Heart right ventricle (tissue), 16 donors: ENCODE results near the gene GPR25. TPM values are rescaled to one million over a fixed set of nuclear protein-coding genes. Genes with fewer than 3 reads are reported as not detected.

Source experiments
- ATAC-seq, 8 donors: fragments of 200-7000 bp; cut with Tn5 transposase; one replicate each; pipeline ENCODE4 v1.9.1; 2020; ENCODE audit warnings: mild to moderate bottlenecking in 8 of 8, moderate library complexity in 8 of 8, moderate number of reproducible peaks in 1 of 8
- DNase-seq, 2 donors: peaks; one replicate each; pipeline ENCODE4 v3.0.0-alpha.2; 2020
- H3K27ac ChIP-seq, 10 donors: fragments of 200-600 bp; sonication (generic) in 2 of 10; one replicate each; pipeline versions ENCODE4 v1.5.0 to v1.8.0; 2020 to 2022; ENCODE audit warnings: mild to moderate bottlenecking in 3 of 10
- H3K27me3 ChIP-seq, 7 donors: fragments of 200-600 bp; one replicate each; pipeline ENCODE4 v1.8.0; 2021 to 2022; ENCODE audit warnings: mild to moderate bottlenecking in 2 of 7
- H3K36me3 ChIP-seq, 9 donors: fragments of 200-600 bp; sonication (generic) in 1 of 9; one replicate each; pipeline versions ENCODE4 v1.5.0 to v1.8.0; 2020 to 2022; ENCODE audit warnings: mild to moderate bottlenecking in 2 of 9
- H3K4me1 ChIP-seq, 9 donors: fragments of 200-600 bp; sonication (generic) in 1 of 9; one replicate each; pipeline versions ENCODE4 v1.5.0 to v1.8.0; 2020 to 2022; ENCODE audit warnings: mild to moderate bottlenecking in 4 of 9
- H3K4me3 ChIP-seq, 10 donors: fragments of 200-600 bp; sonication (generic) in 2 of 10; one replicate each; pipeline versions ENCODE4 v1.5.0 to v1.8.0; 2020 to 2022; ENCODE audit warnings: mild to moderate bottlenecking in 7 of 10, moderate library complexity in 2 of 10
- H3K9me3 ChIP-seq, 11 donors: fragments of 200-600 bp in 10 of 11; sonication (generic) in 2 of 11; one replicate each; pipeline versions ENCODE4 v1.5.0 to v1.8.0; 2013 to 2022; ENCODE audit warnings: mild to moderate bottlenecking in 2 of 11, control low read depth in 1 of 11, moderate library complexity in 1 of 11
- CTCF ChIP-seq, 9 donors: fragments of 200-600 bp; sonication (generic) in 2 of 9; IDR thresholded peaks; one replicate each; pipeline versions ENCODE4 v1.5.0 to v1.8.0; 2021 to 2022; ENCODE audit warnings: antibody characterized with exemption in 9 of 9, mild to moderate bottlenecking in 5 of 9, moderate library complexity in 1 of 9
- WGBS, 2 donors: extraction: QIAGEN DNeasy Blood & Tissue Kit; methylation state at CpG; one replicate each; pipeline ENCODE4 v1.1.7; 2013; ENCODE audit warnings: inconsistent platforms in 1 of 2; 5-methylcytosine and 5-hydroxymethylcytosine counted together
- intact Hi-C, 10 donors: fragments of 100-400 bp; cut with DNase I; formaldehyde crosslinking; loops; one replicate each; pipeline versions ENCODE4 v1.11.1 to v1.14.2; 2022
- polyA plus RNA-seq, 2 donors: library from polyadenylated mRNA; stranded (reverse); fragments of 200-250 nt; gene quantifications; one replicate each; pipeline ENCODE4 v1.2.3, GENCODE V29; 2013
- total RNA-seq, 10 donors: library from RNA; stranded (reverse); fragmentation: NEBNext Ultra II Directional in 3 of 10; extraction: Animal tissue kit (Norgen Biotek cat#: 25700) in 3 of 10; gene quantifications; one replicate each; pipeline versions ENCODE4 v1.2.1 to v1.2.4, GENCODE V29; 2021 to 2023
- donor health status: Arrhythmogenic right ventricular cardiomyopathy.
- donor health status: ischemic (EF 13 %, LVEDD 7.1; RV severe dilation, severe dysfunction).
- donor health status: healthy with polysubstance abuse.
- donor health status: DM: no; HTN: yes; CAD: no.
- donor health status: DM: no; HTN: no; CAD: no.
- donor health status: ischemic (EF 25% LVEDD 6.9; RV normal size, moderate dysfunction).
- donor health status: ischemic (EF 25% LVEDD 5.7; RV mildly dilated, moderate dysfunction).
- donor health status: healthy.
- donor health status: DM: yes; HTN: yes; CAD: no.
- donor health status: Ischemic cardiomyopathy.
- donor health status: ischemic (EF 35%, LVEDD 5.7; RV mildly dilated, moderate dysfunction).
- donor health status: nonischemic (EF 11% LVEDD 7.7; RV severe dilation, severe dysfunction).
- donor health status: DM: yes; HTN: yes; CAD: no.
- donor health status: PGD.
- donor health status: ischemic (EF 29% LVEDD 5.4; RV normal size, mild dysfunction).
- donor health status: nonischemic (EF 23%, LVEDD 6.1; RV moderate dilation, normal function).

Gene GPR25
- total and polyA plus RNA-seq, 12 donors: not detected

GRCh38 chr1:200892546-200892945 lies 19.8 kb downstream of the GPR25 start:
- Histone ChIP-seq H3K36me3 (no peaks in the 10 kb centered on the region), H3K9me3 (no peaks in the 10 kb centered on the region), H3K27me3 (peaks cover 0 to 58% (median 45%) of the 10 kb centered on the region in 7 donors), H3K4me1 (peaks cover 4 to 35% (median 13%) of the 10 kb centered on the region in 9 donors), H3K4me3 (no peak overlapping the region), H3K27ac (no peak overlapping the region)
- DNase-seq: no peak
- WGBS, 2 donors: 54 to 56% methylated on average over 4 of the region's 4 CpGs
- no peak for ATAC-seq
- intact Hi-C loops: no loop called here
- TF ChIP-seq CTCF (IDR thresholded peaks at IDR 0.05): no peak

DNA sequence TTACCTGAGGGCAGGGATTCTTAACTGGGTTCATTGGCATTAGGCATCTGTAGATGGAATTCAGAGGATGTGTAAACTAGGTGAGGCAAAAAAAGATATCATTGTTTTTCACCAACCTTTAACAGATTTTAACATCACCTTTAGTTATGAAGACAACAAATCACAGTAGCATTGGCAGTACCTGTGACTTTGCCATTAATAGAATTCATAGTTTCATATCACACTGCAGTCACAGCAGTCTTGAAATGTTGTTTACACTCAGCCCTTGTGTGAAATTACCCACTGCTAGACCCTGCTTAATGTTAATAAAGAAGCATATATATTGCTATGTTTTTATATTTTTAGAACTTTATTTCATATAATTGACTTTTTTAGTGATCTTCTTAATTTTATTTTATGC lies 20.2 kb downstream of the GPR25 start:
- Histone ChIP-seq H3K27me3 (peaks cover 0 to 56% (median 42%) of the 10 kb centered on the region in 7 donors), H3K4me1 (peaks cover 4 to 31% (median 13%) of the 10 kb centered on the region in 9 donors), H3K36me3 (no peaks in the 10 kb centered on the region), H3K9me3 (no peaks in the 10 kb centered on the region), H3K27ac (no peak overlapping the region), H3K4me3 (no peak overlapping the region)
- ATAC-seq: no peak
- no peak for DNase-seq
- TF ChIP-seq CTCF (IDR thresholded peaks at IDR 0.05): no peak
- intact Hi-C loops: no loop called here

- no peak for TF ChIP-seq CTCF (IDR thresholded peaks at IDR 0.05)
- Histone ChIP-seq H3K4me3 (no peak overlapping the region), H3K4me1 (peaks cover 4 to 26% (median 13%) of the 10 kb centered on the region in 9 donors), H3K27me3 (peaks cover 0 to 51% (median 39%) of the 10 kb centered on the region in 7 donors), H3K36me3 (no peaks in the 10 kb centered on the region), H3K9me3 (no peaks in the 10 kb centered on the region), H3K27ac (no peak overlapping the region)
- no peak for DNase-seq
- 81 to 93% methylated on average over 6 of the region's 6 CpGs for WGBS, 2 donors
- no peak for ATAC-seq
- intact Hi-C loops: no loop called here
These were observed 20.7 kb downstream of the GPR25 start for GRCh38 chr1:200893411-200893901.

GRCh38 chr1:200894712-200895442 lies 22.1 kb downstream of the GPR25 start, which contains the start of gene INAVA:
Gene INAVA, plus strand, starts transcription at chr1:200894900. Its CDS starts 3,501 bp downstream, at chr1:200898401.
- intact Hi-C loops: no loop called here
- H3K4me3 ChIP-seq: no peak within 1 kb of the TSS
- 92 to 94% methylated on average over 15 of the region's 15 CpGs for WGBS, 2 donors
- peaks cover 0 to 43% (median 29%) of the 10 kb centered on the region in 7 donors for H3K27me3 ChIP-seq
- H3K9me3 ChIP-seq: no peaks in the 10 kb centered on the region
- no peak within 1 kb of the TSS for H3K27ac ChIP-seq
- ATAC-seq (no peak), DNase-seq (no peak)
- no peak for TF ChIP-seq CTCF (IDR thresholded peaks at IDR 0.05)
- H3K4me1 ChIP-seq: peaks cover 4 to 21% (median 13%) of the 10 kb centered on the region in 9 donors
- no peaks in the 10 kb centered on the region for H3K36me3 ChIP-seq
